Lower leg skin (tissue), 3 donors: ENCODE results near the gene HSPH1.

Experiments
- POLR2A ChIP-seq, 2 donors: fragments of 450-650 bp; IDR thresholded peaks; one replicate each; pipeline ENCODE4 v1.6.1; 2016 to 2017; ENCODE audit warnings: antibody characterized with exemption in 2 of 2, mild to moderate bottlenecking in 1 of 2, moderate library complexity in 1 of 2
- TF ChIP-seq, protein P1 (sequence below), 3 donors: fragments of 450-650 bp; IDR thresholded peaks; one replicate each; pipeline ENCODE4 v1.5.1; 2016; ENCODE audit warnings: antibody characterized with exemption in 3 of 3, mild to moderate bottlenecking in 3 of 3, moderate library complexity in 2 of 3

GRCh38 chr13:31179241-31179640, 17.5 kb upstream of the HSPH1 start:
- TF ChIP-seq, protein P1, sequence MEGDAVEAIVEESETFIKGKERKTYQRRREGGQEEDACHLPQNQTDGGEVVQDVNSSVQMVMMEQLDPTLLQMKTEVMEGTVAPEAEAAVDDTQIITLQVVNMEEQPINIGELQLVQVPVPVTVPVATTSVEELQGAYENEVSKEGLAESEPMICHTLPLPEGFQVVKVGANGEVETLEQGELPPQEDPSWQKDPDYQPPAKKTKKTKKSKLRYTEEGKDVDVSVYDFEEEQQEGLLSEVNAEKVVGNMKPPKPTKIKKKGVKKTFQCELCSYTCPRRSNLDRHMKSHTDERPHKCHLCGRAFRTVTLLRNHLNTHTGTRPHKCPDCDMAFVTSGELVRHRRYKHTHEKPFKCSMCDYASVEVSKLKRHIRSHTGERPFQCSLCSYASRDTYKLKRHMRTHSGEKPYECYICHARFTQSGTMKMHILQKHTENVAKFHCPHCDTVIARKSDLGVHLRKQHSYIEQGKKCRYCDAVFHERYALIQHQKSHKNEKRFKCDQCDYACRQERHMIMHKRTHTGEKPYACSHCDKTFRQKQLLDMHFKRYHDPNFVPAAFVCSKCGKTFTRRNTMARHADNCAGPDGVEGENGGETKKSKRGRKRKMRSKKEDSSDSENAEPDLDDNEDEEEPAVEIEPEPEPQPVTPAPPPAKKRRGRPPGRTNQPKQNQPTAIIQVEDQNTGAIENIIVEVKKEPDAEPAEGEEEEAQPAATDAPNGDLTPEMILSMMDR (IDR thresholded peaks at IDR 0.05): no peak
- no peak for TF ChIP-seq POLR2A (IDR thresholded peaks at IDR 0.05)
